CD4-positive, alpha-beta T cell treated with Interleukin-12 subunit alpha and Interleukin-12 subunit beta, for 1 hour (primary cell): ENCODE results near the gene HDAC2.
"Not testable (repeated sequence)": the region's sequence is repeated elsewhere in the genome, so short reads cannot be mapped to it uniquely, and the experiment has no call there.

Experiments used
- DNase-seq: peaks from one replicate; pipeline ENCODE4 v3.0.0-alpha.2; 2020

HDAC2 gene

GRCh38 chr6:113969888-113970804 is 802 bp downstream of the HDAC2 start:
- DNase-seq = peak; percentile 55

- no peak for DNase-seq
These were observed 2.5 kb downstream of the HDAC2 start for GRCh38 chr6:113968472-113968871.

- DNase-seq = no peak
These were observed 3.2 kb downstream of the HDAC2 start for GRCh38 chr6:113967777-113968176.

GRCh38 chr6:113960795-113961194 is 10.2 kb downstream of the HDAC2 start:
- no peak for DNase-seq

GRCh38 chr6:113959235-113959634 is 11.7 kb downstream of the HDAC2 start:
- DNase-seq = no peak

- DNase-seq = no peak
These were observed 16.3 kb downstream of the HDAC2 start for GRCh38 chr6:113954653-113955052.

GRCh38 chr6:113953346-113953745 is 17.6 kb downstream of the HDAC2 start:
- no peak for DNase-seq

GRCh38 chr6:113949499-113949898 is 21.4 kb downstream of the HDAC2 start:
- DNase-seq = no peak

GRCh38 chr6:113944701-113945100 is 26.2 kb downstream of the HDAC2 start:
- no peak for DNase-seq

- DNase-seq = no peak
These were observed 31.1 kb downstream of the HDAC2 start for GRCh38 chr6:113939825-113940224.

GRCh38 chr6:113936093-113936934 is 34.6 kb downstream of the HDAC2 start:
- DNase-seq = peak; percentile 50

- DNase-seq = no peak
These were observed 36.8 kb downstream of the HDAC2 start for GRCh38 chr6:113934101-113934500.

GRCh38 chr6:113931907-113932306 is 39.0 kb downstream of the HDAC2 start:
- not testable (repeated sequence) for DNase-seq

GRCh38 chr6:113930183-113930582 is 40.8 kb downstream of the HDAC2 start:
- no peak for DNase-seq

- DNase-seq = no peak
These were observed 43.9 kb downstream of the HDAC2 start for GRCh38 chr6:113927001-113927400.

- DNase-seq = no peak
These were observed 45.6 kb downstream of the HDAC2 start for GRCh38 chr6:113925378-113925777.

- DNase-seq = no peak
These were observed 46.6 kb downstream of the HDAC2 start for GRCh38 chr6:113924312-113924723.

GRCh38 chr6:113923526-113923925 is 47.4 kb downstream of the HDAC2 start:
- DNase-seq = no peak

GRCh38 chr6:113921299-113921904 is 49.5 kb downstream of the HDAC2 start:
- DNase-seq = no peak

- peak; percentile 4 for DNase-seq
These were observed 50.2 kb downstream of the HDAC2 start for GRCh38 chr6:113920663-113921267.

GRCh38 chr6:113910285-113910684 is 60.7 kb downstream of the HDAC2 start:
- DNase-seq = not testable (repeated sequence)

GRCh38 chr6:113909224-113909856 is 61.6 kb downstream of the HDAC2 start:
- DNase-seq = peak; percentile 54
